Activated T-helper 2 cell treated with anti-CD3 and anti-CD28 coated beads, Interferon-gamma antibody, Interleukin-2, Interleukin-4, amounts not matched to agents 10 μg/mL and 5 μg/mL and 100 μg/mL, durations not matched to agents 14 hours and 24 hours and 36 hours (primary cell): ENCODE data around the gene KRT82. TPM values are rescaled to one million over a fixed set of nuclear protein-coding genes. Genes with fewer than 3 reads are reported as not detected.

Source experiments
- DNase-seq: peaks from one replicate; pipeline ENCODE4 v3.0.0; 2021; ENCODE audit warnings: low spot score
- H3K27ac Mint-ChIP-seq: one replicate; pipeline ENCODE4 v1.8.0; 2021; ENCODE audit warnings: mixed read lengths
- H3K27me3 Mint-ChIP-seq: one replicate; pipeline ENCODE4 v1.8.0; 2021; ENCODE audit warnings: low read depth, mixed read lengths
- H3K36me3 Mint-ChIP-seq: one replicate; pipeline ENCODE4 v1.8.0; 2021; ENCODE audit warnings: low read depth, mixed read lengths
- H3K4me1 Mint-ChIP-seq: one replicate; pipeline ENCODE4 v1.8.0; 2021; ENCODE audit warnings: low read depth, mixed read lengths
- H3K4me3 Mint-ChIP-seq: one replicate; pipeline ENCODE4 v1.8.0; 2021; ENCODE audit warnings: low read depth, mild to moderate bottlenecking, moderate library complexity, mixed read lengths
- H3K9me3 Mint-ChIP-seq: one replicate; pipeline ENCODE4 v1.8.0; 2021; ENCODE audit warnings: mixed read lengths
- intact Hi-C: fragments of 100-400 bp; cut with micrococcal nuclease; formaldehyde crosslinking; loops from one replicate; pipeline ENCODE4 v1.15.1; 2023
- total RNA-seq: library from RNA; stranded (reverse); gene quantifications from 2 replicates; pipeline ENCODE4 v1.2.3, GENCODE V29; 2022

Gene KRT82
- total RNA-seq, 1 donor from 2014 or later, result not detected

DNA sequence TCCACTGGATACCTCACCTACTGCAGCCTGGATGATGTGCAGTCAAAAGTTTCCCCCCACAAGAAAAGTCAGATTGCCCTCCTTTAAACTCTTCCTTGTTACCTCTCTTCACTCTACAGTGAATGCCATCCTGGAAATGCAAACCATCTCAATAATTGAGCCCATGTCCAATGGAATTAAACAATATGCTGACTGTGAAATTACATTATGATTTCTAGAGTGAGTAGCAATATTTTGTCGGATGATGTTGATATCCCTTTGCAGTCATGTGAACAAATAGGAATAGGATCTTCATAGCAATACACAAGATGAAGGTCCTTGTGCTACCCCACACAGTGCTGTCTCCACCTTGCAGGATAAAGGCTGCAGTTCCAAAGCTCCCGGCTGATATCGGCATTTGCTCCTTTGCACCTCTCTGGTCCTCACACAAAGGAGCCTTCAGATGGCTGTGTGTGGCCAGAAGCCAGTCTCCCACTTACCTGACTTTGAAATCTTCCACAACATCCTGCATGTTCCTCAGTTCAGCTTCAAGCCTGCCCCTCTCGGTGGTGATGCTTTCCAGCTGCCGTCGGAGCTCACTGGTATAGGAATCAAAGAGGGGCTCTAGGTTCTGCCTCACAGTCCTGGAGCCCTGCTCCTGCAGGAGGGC lies 26.5 kb upstream of the KRT82 start:
- Mint-ChIP-seq H3K27ac (no peak overlapping the region), H3K4me3 (no peak overlapping the region), H3K4me1 (no peaks in the 10 kb centered on the region), H3K27me3 (peaks cover 2% of the 10 kb centered on the region), H3K36me3 (no peaks in the 10 kb centered on the region), H3K9me3 (no peaks in the 10 kb centered on the region)
- intact Hi-C loops, result no loop called here
- DNase-seq, result no peak

DNA sequence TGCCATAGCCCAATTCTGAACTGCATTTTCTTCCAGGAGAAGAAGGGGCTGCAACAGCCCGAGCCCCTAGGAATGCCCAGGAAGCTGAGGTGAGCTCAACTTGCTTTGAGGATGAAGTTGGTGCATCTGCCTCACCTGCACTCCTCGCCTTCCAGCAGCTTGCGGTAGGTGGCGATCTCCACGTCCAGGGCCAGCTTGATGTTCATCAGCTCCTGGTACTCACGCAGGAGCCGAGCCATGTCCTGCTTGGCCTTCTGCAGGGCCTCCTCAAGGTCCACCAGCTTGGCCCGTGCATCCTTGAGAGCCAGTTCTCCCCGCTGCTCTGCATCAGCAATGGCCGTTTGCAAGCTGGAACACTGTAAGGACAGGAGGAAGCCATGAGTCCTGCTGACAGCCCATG lies 22.0 kb upstream of the KRT82 start:
- intact Hi-C loops, result no loop called here
- no peaks in the 10 kb centered on the region for H3K36me3 Mint-ChIP-seq
- no peak overlapping the region for H3K4me3 Mint-ChIP-seq
- H3K27me3 Mint-ChIP-seq, result peaks cover 5% of the 10 kb centered on the region
- no peak overlapping the region for H3K27ac Mint-ChIP-seq
- no peaks in the 10 kb centered on the region for H3K4me1 Mint-ChIP-seq
- DNase-seq, result no peak
- H3K9me3 Mint-ChIP-seq, result no peaks in the 10 kb centered on the region

DNA sequence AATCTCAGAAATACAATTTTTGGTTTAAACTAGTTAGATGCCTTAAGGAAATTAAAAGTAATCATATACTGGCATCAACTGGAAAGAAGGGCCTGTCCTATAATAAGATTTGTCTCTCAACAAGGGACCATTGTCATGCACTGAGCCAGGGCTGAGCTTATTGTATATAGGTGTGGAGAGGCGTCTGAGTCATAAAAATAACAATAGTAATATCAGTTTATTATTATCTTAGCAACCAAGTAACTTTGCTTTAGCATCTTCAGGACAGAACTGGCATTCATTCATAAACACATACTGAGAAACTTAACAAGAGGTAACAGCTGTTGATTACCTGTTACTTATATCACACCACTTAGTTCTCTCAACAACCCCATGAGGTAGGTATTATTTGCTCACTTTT lies 20.9 kb upstream of the KRT82 start:
- Mint-ChIP-seq H3K4me3 (no peak overlapping the region), H3K27me3 (peaks cover 8% of the 10 kb centered on the region), H3K27ac (no peak overlapping the region), H3K4me1 (no peaks in the 10 kb centered on the region), H3K36me3 (no peaks in the 10 kb centered on the region), H3K9me3 (no peaks in the 10 kb centered on the region)
- intact Hi-C loops, result no loop called here
- DNase-seq, result no peak

DNA sequence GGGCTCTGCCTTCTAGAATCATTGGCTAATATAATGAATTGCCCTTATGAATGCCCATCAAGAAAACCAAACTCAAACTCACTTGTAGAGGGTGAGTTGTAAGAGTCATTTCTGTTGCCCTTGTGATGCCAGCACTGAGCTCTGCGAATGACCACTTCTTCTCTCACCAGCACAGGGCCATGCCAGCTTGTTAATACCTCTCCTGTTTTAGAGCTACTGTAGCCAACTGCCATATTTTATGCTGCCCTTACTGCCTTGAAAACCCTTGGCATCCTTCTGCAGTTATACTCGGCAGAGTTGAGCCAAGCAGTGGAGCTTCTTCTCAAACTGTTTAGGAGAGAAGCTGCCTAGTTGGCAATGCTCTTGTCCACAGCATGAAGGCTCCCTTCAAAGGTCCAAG lies 19.9 kb upstream of the KRT82 start:
- Mint-ChIP-seq H3K36me3 (no peaks in the 10 kb centered on the region), H3K27ac (no peak overlapping the region), H3K9me3 (no peaks in the 10 kb centered on the region), H3K27me3 (peaks cover 8% of the 10 kb centered on the region), H3K4me1 (no peaks in the 10 kb centered on the region), H3K4me3 (no peak overlapping the region)
- intact Hi-C loops, result no loop called here
- no peak for DNase-seq

DNA sequence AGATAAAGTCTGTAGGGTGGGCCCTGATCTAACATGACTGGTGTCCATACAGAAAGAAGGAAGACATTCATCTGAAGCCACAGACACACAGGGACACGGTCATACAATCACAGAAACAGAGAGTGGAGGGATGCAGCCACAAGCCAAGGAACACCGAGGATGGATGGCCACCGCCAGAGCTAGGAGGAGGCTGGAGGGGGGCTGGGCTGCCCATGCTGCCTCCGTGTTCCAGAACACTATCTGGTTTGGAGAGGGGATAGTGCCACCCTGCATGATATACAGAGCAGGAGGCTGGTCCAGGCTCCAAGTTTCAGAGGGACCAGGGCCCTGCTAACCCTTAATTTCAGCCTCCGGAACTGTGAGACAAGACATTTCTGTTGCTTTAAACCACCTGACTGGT lies 19.3 kb upstream of the KRT82 start:
- Mint-ChIP-seq H3K36me3 (no peaks in the 10 kb centered on the region), H3K27me3 (peaks cover 8% of the 10 kb centered on the region), H3K4me3 (no peak overlapping the region), H3K9me3 (no peaks in the 10 kb centered on the region), H3K4me1 (no peaks in the 10 kb centered on the region), H3K27ac (no peak overlapping the region)
- DNase-seq, result no peak
- intact Hi-C loops, result no loop called here

DNA sequence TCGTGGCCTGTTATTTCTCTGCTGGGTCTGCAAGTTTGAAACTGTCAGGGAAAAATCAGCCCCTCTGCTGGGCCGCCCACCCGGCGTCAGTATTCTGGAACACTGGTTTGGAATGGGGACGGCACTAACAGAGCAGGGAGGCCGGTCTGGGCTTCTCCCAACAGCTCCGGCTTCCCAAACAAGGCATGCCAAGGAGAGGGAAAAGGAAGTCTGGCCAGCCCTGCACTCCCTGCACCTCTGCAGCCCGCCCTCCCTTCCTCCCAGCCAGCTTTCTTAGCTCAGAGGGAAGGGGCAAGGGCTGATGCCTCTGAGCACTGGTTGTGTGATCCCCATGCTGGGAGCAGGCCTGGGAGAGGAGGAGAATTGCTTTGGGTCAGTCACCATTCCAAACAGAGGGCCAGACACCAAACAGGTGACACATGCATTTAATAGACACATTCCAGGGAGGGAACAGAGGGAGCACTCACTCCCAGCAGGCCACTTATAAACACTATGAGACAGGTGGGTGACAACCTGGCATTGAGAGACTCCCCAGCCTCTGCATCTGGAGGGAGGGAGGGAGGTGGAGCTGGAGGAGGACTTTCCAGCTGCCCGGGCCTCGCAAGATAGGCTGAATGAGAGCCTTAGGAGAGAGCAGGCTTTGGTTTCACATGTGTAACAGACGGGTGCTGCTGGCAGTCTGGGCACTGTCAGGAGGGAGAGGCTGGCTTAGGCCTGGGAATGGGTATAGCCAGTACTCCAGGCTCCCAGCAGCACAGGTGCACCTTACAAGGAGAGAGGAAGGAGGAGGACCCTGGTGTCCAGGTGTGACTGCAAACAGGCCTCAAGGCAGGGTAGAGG lies 17.7 kb upstream of the KRT82 start:
- no peaks in the 10 kb centered on the region for H3K9me3 Mint-ChIP-seq
- H3K27me3 Mint-ChIP-seq, result peaks cover 8% of the 10 kb centered on the region
- intact Hi-C loops, result no loop called here
- H3K27ac Mint-ChIP-seq, result no peak overlapping the region
- DNase-seq, result no peak
- H3K4me3 Mint-ChIP-seq, result no peak overlapping the region
- no peaks in the 10 kb centered on the region for H3K36me3 Mint-ChIP-seq
- H3K4me1 Mint-ChIP-seq, result no peaks in the 10 kb centered on the region

DNA sequence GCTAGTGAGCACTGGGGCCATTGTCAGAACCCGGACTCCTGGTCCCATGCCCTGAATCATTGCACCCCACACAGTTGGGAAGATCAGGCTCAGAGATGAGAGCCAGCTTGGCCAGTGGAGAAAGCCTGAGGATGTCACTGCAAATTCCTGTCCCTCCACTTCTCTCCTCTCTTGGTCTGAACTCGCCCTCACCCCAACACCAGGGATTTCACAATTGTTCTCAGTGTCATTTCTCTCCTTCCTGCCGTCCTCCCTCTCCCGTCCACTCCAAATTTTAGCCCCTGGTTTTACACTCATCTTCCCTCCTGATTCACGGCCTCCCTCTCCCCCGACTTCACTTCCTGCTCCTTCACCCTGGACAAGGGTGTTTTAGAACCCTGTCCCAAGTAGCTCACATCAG lies 16.9 kb upstream of the KRT82 start:
- no peaks in the 10 kb centered on the region for H3K4me1 Mint-ChIP-seq
- H3K9me3 Mint-ChIP-seq, result no peaks in the 10 kb centered on the region
- no peak overlapping the region for H3K4me3 Mint-ChIP-seq
- H3K27ac Mint-ChIP-seq, result no peak overlapping the region
- no peak for DNase-seq
- intact Hi-C loops, result no loop called here
- H3K36me3 Mint-ChIP-seq, result no peaks in the 10 kb centered on the region
- peaks cover 8% of the 10 kb centered on the region for H3K27me3 Mint-ChIP-seq

DNA sequence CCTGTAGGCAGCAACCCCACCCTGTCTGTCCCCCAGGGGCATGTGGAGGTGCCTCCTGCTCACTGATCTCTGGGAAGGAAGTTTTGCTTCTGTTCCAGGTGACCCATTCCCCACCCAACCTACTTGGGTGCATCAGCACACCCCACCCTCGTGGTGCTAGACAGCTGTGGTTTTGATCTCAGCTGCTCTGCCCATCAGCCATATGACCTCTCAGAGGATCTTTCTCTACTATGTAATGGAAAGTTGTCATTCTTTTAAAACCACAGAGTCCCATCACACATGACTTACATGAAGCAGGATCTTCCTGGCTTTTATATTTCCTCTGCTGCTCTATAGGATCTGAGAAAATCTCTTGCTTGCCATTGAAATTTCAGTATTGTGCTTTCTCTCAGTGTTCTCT lies 13.5 kb upstream of the KRT82 start:
- no peak overlapping the region for H3K27ac Mint-ChIP-seq
- intact Hi-C loops, result no loop called here
- H3K36me3 Mint-ChIP-seq, result no peaks in the 10 kb centered on the region
- no peak overlapping the region for H3K4me3 Mint-ChIP-seq
- no peaks in the 10 kb centered on the region for H3K4me1 Mint-ChIP-seq
- peaks cover 4% of the 10 kb centered on the region for H3K27me3 Mint-ChIP-seq
- DNase-seq, result no peak
- no peaks in the 10 kb centered on the region for H3K9me3 Mint-ChIP-seq

DNA sequence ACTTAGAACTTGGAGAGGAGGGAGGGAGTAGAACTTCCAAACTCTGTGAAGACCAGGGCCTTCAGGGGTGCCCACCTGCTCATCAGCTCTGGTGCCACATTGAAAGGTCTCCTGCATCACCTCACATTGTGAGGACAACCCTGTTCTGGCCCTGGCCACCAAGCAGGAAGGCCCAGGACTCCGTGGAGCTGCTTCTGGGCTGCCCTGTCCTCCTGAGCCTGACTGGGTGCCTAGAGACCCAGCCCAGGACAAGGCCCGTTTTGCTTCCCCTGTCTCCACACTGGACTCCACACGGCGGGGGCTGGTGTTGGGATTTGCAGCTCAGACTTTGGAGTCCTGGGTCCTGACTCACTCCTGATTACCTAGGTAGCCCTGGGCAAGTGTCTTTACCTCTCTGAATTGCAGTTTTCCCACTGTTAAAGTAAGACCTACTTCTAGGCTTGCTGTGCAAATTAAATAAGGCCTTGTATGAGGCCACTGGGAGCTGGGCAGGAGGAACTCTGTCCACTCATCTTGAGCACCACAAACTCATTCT lies 12.5 kb upstream of the KRT82 start:
- Mint-ChIP-seq H3K9me3 (no peaks in the 10 kb centered on the region), H3K4me1 (no peaks in the 10 kb centered on the region), H3K4me3 (no peak overlapping the region), H3K27ac (no peak overlapping the region), H3K36me3 (no peaks in the 10 kb centered on the region), H3K27me3 (peaks cover 4% of the 10 kb centered on the region)
- DNase-seq, result no peak
- intact Hi-C loops, result no loop called here

DNA sequence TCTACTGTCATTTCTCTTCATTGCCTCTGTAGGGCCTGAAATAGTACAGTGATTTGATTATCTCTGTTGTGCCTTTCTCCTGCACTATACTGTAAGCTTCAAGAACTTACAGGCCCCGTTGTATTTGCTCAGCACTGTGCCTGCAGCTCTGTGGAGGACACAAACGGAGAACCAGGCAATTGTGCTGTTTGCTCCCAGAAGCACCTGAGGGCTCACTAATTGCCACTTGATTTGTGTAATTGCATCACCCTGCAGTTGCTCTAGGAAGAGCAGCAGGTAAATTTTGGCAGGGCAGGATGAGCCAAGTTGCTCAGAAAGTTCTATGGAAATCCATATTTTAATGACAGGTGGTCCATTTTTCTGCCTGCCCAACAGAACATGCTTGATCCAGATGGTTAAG lies 11.6 kb upstream of the KRT82 start:
- H3K4me1 Mint-ChIP-seq, result no peaks in the 10 kb centered on the region
- no peaks in the 10 kb centered on the region for H3K36me3 Mint-ChIP-seq
- H3K27me3 Mint-ChIP-seq, result peaks cover 2% of the 10 kb centered on the region
- no peaks in the 10 kb centered on the region for H3K9me3 Mint-ChIP-seq
- no peak overlapping the region for H3K4me3 Mint-ChIP-seq
- H3K27ac Mint-ChIP-seq, result no peak overlapping the region
- no peak for DNase-seq
- intact Hi-C loops, result no loop called here

DNA sequence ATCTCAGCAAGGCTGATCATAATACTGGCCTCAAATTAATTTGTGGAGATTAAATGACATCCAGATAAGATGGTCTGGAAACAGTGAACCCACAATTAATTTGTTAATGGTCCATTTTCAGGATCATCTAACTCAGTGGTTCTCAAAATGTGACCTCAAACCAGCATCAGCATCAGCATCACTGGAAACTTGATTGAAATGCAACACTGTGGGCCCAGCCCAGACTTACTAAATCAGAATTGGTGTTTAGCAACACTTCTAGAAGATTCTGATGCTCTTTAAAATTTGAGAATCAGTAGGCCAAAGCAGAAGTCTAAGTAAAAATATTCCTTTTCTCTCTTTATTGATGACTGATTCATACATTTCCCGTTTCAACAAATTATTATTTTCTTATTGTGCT lies 10.7 kb upstream of the KRT82 start:
- Mint-ChIP-seq H3K36me3 (no peaks in the 10 kb centered on the region), H3K9me3 (no peaks in the 10 kb centered on the region), H3K4me3 (no peak overlapping the region), H3K27me3 (no peaks in the 10 kb centered on the region), H3K4me1 (no peaks in the 10 kb centered on the region), H3K27ac (no peak overlapping the region)
- intact Hi-C loops, result no loop called here
- DNase-seq, result no peak

DNA sequence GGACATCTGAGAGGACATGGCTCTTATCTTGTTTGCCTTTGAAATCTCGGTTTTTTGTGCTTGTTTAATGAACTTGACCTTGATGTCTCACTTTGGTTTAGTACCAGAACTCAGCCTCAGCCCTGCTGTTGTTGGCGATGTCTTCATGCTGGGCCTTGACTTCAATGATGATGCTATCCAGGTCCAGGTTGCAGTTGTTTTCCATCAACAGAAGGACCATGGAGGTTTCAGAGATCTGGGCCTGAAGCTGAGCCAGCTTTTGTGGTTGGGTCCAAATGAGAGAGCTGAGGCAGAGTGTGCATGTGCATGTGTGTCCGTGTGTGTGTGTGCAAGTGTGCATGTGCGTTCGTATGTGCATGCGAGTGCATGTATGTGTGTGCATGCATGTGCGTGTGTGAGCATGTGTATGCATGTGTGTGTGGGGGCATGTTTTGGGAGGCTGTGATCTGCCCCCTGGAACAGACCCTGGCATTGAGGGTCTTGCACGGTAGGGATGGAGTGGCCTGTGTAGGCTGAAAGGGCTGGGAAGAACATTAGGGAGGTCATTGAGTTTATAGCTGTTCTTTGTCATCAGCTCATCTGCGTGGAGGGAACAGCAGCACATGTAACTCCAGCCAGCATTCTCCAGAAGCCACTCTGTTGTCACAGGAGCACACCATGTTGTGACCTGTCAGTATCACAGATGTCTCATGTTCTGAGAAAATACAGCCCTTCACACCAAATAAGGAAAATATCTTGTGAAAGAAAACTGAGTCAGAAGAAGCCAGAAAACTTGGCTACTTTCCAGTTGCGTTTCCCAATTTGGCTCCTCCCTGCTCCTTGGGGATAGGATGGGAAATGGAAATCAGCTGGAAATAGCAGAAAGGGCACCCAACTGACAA lies 10.0 kb upstream of the KRT82 start:
- Mint-ChIP-seq H3K27ac (no peak overlapping the region), H3K4me3 (no peak overlapping the region)
- intact Hi-C loops, result no loop called here

DNA sequence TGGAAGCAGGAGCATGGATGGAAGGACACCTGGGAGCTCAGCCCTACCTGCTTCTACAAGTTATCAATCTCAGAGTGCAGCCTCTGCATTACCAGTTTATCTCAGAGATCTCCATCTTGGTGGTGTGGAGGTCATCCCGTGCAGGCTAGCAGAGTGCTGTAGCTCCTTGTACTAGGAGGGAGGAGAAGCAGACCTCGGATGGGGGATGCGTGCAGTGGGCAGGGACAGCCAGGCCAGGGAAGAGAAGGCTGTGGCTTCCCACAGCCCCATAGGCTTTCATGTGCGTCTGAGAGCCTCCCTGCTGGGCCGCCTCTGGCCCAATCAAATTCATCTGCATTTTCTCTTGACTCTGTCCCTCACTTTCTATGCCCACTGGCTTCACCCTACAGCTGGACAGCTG lies 8.8 kb upstream of the KRT82 start:
- DNase-seq, result no peak
- H3K9me3 Mint-ChIP-seq, result no peaks in the 10 kb centered on the region
- no peaks in the 10 kb centered on the region for H3K27me3 Mint-ChIP-seq
- no peaks in the 10 kb centered on the region for H3K36me3 Mint-ChIP-seq
- no peak overlapping the region for H3K27ac Mint-ChIP-seq
- no peak overlapping the region for H3K4me3 Mint-ChIP-seq
- no peaks in the 10 kb centered on the region for H3K4me1 Mint-ChIP-seq
- intact Hi-C loops, result no loop called here

More for the DNA sequence above, 10.0 kb upstream of the KRT82 start:
- H3K27me3 Mint-ChIP-seq, result no peaks in the 10 kb centered on the region
- no peaks in the 10 kb centered on the region for H3K4me1 Mint-ChIP-seq
- no peaks in the 10 kb centered on the region for H3K36me3 Mint-ChIP-seq
- DNase-seq, result no peak
- H3K9me3 Mint-ChIP-seq, result no peaks in the 10 kb centered on the region
